ENCODE results near the gene TTLL8.

DNA sequence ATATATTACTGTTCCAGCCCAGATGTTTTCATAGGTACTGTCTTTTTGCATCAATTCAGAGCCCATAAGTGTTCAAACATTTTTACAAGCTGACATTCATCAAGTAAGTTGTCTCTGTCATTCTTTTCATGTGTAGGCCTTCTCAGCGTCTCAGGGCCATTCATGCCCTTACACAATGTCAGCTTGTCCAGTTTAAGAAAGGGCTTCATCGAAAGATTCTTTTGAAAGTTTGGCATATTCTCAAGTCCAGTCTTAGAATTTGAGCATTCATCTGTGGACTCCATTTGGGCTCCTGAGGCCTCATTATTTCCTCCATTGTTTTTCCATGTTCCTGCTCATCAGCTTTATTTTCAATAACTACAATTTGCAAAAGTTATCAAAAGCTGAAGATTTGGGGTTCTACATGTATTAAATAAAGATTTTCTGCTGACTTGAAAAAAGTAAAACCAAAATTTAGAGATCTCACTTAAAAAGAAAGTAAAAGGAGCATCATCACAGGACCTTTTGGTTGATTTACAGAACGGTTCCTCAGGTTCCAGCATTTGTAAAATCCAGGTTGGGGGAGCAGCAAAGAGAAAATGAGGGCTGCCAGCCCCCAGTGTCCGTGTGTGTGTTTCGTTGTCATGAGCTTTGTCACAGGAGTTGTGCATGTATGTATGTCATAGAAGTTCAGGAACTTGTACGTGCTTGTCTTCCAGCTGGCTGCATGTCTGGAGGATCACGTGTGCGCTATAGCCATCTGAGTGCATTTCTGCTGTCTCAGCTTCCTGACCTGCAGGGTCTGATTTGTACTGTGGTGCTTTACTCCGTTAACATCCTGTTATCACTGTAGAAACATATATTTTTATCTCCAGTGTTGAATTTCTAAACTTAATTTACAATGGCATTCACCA is 47.4 kb upstream of the TTLL8 start:
- TF ChIP-seq POLR2AphosphoS5 (IDR thresholded peaks at IDR 0.05) (no peak), POLR2A (IDR thresholded peaks at IDR 0.05; ENCODE audit: low read depth) (no peak)
- TF ChIP-seq, protein P1, sequence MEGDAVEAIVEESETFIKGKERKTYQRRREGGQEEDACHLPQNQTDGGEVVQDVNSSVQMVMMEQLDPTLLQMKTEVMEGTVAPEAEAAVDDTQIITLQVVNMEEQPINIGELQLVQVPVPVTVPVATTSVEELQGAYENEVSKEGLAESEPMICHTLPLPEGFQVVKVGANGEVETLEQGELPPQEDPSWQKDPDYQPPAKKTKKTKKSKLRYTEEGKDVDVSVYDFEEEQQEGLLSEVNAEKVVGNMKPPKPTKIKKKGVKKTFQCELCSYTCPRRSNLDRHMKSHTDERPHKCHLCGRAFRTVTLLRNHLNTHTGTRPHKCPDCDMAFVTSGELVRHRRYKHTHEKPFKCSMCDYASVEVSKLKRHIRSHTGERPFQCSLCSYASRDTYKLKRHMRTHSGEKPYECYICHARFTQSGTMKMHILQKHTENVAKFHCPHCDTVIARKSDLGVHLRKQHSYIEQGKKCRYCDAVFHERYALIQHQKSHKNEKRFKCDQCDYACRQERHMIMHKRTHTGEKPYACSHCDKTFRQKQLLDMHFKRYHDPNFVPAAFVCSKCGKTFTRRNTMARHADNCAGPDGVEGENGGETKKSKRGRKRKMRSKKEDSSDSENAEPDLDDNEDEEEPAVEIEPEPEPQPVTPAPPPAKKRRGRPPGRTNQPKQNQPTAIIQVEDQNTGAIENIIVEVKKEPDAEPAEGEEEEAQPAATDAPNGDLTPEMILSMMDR (IDR thresholded peaks at IDR 0.05): no peak

All from esophagus muscularis mucosa (tissue), 3 donors.